ENCODE results near the gene KATNAL2. TPM values are rescaled to one million over a fixed set of nuclear protein-coding genes. Genes with fewer than 3 reads are reported as not detected.

The KATNAL2 gene
- total RNA-seq, 1 experiment from 2014 or later: 9.0 TPM

DNA sequence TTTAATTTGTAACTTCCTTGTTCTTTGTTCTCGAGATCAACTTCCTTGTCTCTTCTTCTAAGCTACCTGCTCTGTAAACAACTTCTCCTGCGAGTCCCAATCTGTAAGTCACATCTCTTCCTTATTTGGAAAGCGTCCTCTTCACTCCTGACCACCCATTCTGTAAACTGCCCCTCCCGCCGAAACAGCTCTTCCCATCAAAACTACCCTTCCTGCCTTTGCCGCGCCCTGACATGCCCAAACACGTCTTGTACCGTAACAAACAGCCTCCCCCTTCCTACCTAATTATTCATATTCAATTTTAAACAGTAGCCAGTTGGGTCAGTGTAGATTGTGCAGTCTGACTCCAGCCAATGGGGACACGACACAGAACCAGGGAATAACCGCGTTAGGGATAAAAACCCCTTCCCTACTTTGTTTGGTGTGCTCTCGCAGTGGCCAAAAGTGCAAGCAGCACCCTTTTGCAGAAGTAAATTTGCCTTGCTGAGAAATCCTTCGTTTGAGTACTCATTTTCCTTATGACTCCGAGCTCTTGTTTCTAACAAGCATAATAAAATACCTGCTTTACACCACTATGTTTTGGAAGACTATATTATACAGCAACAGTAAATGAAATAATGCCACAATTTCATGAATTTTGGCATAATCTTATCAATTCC, 39.9 kb upstream of the KATNAL2 start:
- H3F3A ChIP-seq (ENCODE audit: insufficient read depth, low read depth): no peaks in the 10 kb centered on the region
- TF ChIP-seq, protein P1, sequence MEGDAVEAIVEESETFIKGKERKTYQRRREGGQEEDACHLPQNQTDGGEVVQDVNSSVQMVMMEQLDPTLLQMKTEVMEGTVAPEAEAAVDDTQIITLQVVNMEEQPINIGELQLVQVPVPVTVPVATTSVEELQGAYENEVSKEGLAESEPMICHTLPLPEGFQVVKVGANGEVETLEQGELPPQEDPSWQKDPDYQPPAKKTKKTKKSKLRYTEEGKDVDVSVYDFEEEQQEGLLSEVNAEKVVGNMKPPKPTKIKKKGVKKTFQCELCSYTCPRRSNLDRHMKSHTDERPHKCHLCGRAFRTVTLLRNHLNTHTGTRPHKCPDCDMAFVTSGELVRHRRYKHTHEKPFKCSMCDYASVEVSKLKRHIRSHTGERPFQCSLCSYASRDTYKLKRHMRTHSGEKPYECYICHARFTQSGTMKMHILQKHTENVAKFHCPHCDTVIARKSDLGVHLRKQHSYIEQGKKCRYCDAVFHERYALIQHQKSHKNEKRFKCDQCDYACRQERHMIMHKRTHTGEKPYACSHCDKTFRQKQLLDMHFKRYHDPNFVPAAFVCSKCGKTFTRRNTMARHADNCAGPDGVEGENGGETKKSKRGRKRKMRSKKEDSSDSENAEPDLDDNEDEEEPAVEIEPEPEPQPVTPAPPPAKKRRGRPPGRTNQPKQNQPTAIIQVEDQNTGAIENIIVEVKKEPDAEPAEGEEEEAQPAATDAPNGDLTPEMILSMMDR (conservative IDR thresholded peaks at IDR 0.05): no peak
- no peak for TF ChIP-seq EZH2 (IDR thresholded peaks at IDR 0.05; ENCODE audit: low read depth)
- H3K4me1 ChIP-seq (replicated peaks; ENCODE audit: insufficient read depth): no peaks in the 10 kb centered on the region
- CTCF ChIA-PET: no interaction called here
- no peaks in the 10 kb centered on the region for H3K27me3 ChIP-seq (ENCODE audit: insufficient read depth, low read depth)
- intact Hi-C loops (cut with micrococcal nuclease; ENCODE audit: unreplicated experiment): no loop called here
- no peaks in the 10 kb centered on the region for H4K20me1 ChIP-seq (ENCODE audit: insufficient read depth)
- no peaks in the 10 kb centered on the region for H3K9me2 ChIP-seq (ENCODE audit: insufficient read depth)
- no TSS peak for BruUV-seq (replicated peaks)
- H3K27ac ChIP-seq: no peak overlapping the region
- no peak overlapping the region for H2AFZ ChIP-seq
- POLR2A ChIA-PET (ENCODE audit: unreplicated experiment): no interaction called here
- no peak overlapping the region for H3K4me3 ChIP-seq
- peaks cover 3% of the 10 kb centered on the region; the same call in 1 of the 2 replicates for H3K36me3 ChIP-seq (ENCODE audit: low read depth)
- no peak overlapping the region for H3K4me2 ChIP-seq
- H3K9me3 ChIP-seq (ENCODE audit: insufficient read depth, low read depth): peaks cover 20% of the 10 kb centered on the region
- DNase-seq: no peak
- H3K79me2 ChIP-seq (ENCODE audit: low read depth): no peaks in the 10 kb centered on the region

DNA sequence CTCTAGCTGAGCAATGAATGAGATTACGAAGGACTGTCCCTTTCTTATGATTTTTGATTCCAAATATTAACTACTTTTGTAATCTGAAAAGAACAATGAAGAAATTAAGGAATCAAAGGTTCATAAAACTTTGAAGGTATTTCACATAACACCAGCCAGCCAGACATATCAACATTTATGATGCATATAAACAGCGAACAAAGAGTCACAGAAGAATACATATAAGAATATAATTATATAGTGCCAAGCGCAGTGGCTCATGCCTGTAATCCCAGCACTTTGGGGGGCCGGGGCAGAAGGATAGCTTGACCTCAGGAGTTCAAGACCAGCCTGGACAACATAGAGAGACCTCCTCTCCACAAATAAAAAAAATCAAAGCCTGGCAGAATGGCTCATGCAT, 34.2 kb upstream of the KATNAL2 start:
- Histone ChIP-seq H3K9me2 (ENCODE audit: insufficient read depth) (no peaks in the 10 kb centered on the region), H3K4me3 (no peak overlapping the region), H3K79me2 (ENCODE audit: low read depth) (no peaks in the 10 kb centered on the region; the same call in 1 of the 2 replicates), H3K27ac (no peak overlapping the region), H3K27me3 (ENCODE audit: insufficient read depth, low read depth) (no peaks in the 10 kb centered on the region), H3K9me3 (ENCODE audit: insufficient read depth, low read depth) (peaks cover 11% of the 10 kb centered on the region), H3K4me1 (replicated peaks; ENCODE audit: insufficient read depth) (no peaks in the 10 kb centered on the region), H3F3A (ENCODE audit: insufficient read depth, low read depth) (no peaks in the 10 kb centered on the region), H3K4me2 (no peak overlapping the region), H3K36me3 (ENCODE audit: low read depth) (peaks cover 3% of the 10 kb centered on the region; the same call in 1 of the 2 replicates), H2AFZ (no peak overlapping the region), H4K20me1 (ENCODE audit: insufficient read depth) (no peaks in the 10 kb centered on the region)
- CTCF ChIA-PET: no interaction called here
- intact Hi-C loops (cut with micrococcal nuclease; ENCODE audit: unreplicated experiment): no loop called here
- TF ChIP-seq, protein P1 (conservative IDR thresholded peaks at IDR 0.05): no peak
- no peak for TF ChIP-seq EZH2 (IDR thresholded peaks at IDR 0.05; ENCODE audit: low read depth)
- no peak for DNase-seq
- no TSS peak for BruUV-seq (replicated peaks)
- POLR2A ChIA-PET (ENCODE audit: unreplicated experiment): no interaction called here

DNA sequence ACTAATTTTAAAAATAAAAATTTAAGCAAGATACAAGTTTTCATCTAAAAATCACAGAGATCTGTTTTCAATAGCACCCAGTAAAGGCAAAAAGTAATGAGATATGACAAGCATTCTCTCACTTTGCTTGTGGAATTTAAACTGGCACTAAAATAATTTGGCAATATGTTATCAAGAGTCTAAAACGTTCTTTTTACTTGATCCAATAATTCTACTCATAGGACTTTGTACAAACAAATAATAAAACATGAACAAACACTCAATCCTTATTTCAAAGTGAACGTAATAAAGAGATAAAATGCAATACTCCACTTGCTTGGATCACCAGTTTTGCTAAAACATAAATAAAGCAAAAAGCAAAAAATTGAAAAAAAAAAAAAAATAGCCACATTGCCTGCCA, 30.5 kb upstream of the KATNAL2 start:
- no peaks in the 10 kb centered on the region for H3K27me3 ChIP-seq (ENCODE audit: insufficient read depth, low read depth)
- TF ChIP-seq EZH2 (IDR thresholded peaks at IDR 0.05; ENCODE audit: low read depth): no peak
- TF ChIP-seq, protein P1 (conservative IDR thresholded peaks at IDR 0.05): no peak
- H3K27ac ChIP-seq: no peak overlapping the region
- H3F3A ChIP-seq (ENCODE audit: insufficient read depth, low read depth): no peaks in the 10 kb centered on the region
- CTCF ChIA-PET: no interaction called here
- peaks cover 13% of the 10 kb centered on the region for H3K36me3 ChIP-seq (ENCODE audit: low read depth)
- H3K4me3 ChIP-seq: no peak overlapping the region
- no peaks in the 10 kb centered on the region for H3K9me3 ChIP-seq (ENCODE audit: insufficient read depth, low read depth)
- no peaks in the 10 kb centered on the region for H3K9me2 ChIP-seq (ENCODE audit: insufficient read depth)
- H4K20me1 ChIP-seq (ENCODE audit: insufficient read depth): no peaks in the 10 kb centered on the region
- BruUV-seq (replicated peaks): no TSS peak
- POLR2A ChIA-PET (ENCODE audit: unreplicated experiment): no interaction called here
- no peak for DNase-seq
- H3K79me2 ChIP-seq (ENCODE audit: low read depth): no peaks in the 10 kb centered on the region; the same call in 1 of the 2 replicates
- intact Hi-C loops (cut with micrococcal nuclease; ENCODE audit: unreplicated experiment): no loop called here
- H3K4me2 ChIP-seq: no peak overlapping the region
- H3K4me1 ChIP-seq (replicated peaks; ENCODE audit: insufficient read depth): no peaks in the 10 kb centered on the region
- H2AFZ ChIP-seq: no peak overlapping the region

Measured in PC-9 (cell line).